Osteoblast (primary cell): ENCODE results near the gene MTR. TPM values are rescaled to one million over a fixed set of nuclear protein-coding genes. Genes with fewer than 3 reads are reported as not detected.

Experiments used
- DNase-seq: peaks from one replicate; pipeline ENCODE4 v3.0.0; 2011; ENCODE audit warnings: low spot score, mixed read lengths; ENCODE audit not compliant: insufficient read length; ENCODE audit errors: missing footprints
- H2AFZ ChIP-seq: 2 replicates; pipeline ENCODE4 v1.6.0; 2011; ENCODE audit warnings: mild to moderate bottlenecking, low read length
- H3K27ac ChIP-seq: 2 replicates; pipeline ENCODE4 v1.5.1; 2011; ENCODE audit warnings: mild to moderate bottlenecking, low read depth, low read length, moderate library complexity
- H3K27me3 ChIP-seq: 2 replicates; pipeline ENCODE4 v1.6.0; 2012; ENCODE audit warnings: mild to moderate bottlenecking, control low read depth, inconsistent platforms, low read length, moderate library complexity; ENCODE audit not compliant: insufficient read depth
- H3K36me3 ChIP-seq: 2 replicates; pipeline ENCODE4 v1.5.1; 2011; ENCODE audit warnings: mild to moderate bottlenecking, low read length, control low read depth, moderate library complexity; ENCODE audit not compliant: insufficient read depth
- H3K4me1 ChIP-seq: 2 replicates; pipeline ENCODE4 v1.5.1; 2011; ENCODE audit warnings: mild to moderate bottlenecking, low read length, control low read depth, moderate library complexity; ENCODE audit not compliant: insufficient read depth
- H3K4me2 ChIP-seq: 2 replicates; pipeline ENCODE4 v1.6.0; 2011; ENCODE audit warnings: mild to moderate bottlenecking, low read length; ENCODE audit not compliant: insufficient read depth
- H3K4me3 ChIP-seq: fragments of 200-600 bp; sonication (generic); 3 replicates; pipeline ENCODE4 v1.5.1; 2012; ENCODE audit warnings: mild to moderate bottlenecking, low read length, inconsistent platforms; ENCODE audit not compliant: insufficient read depth
- H3K79me2 ChIP-seq: 2 replicates; pipeline ENCODE4 v1.6.0; 2012; ENCODE audit warnings: mild to moderate bottlenecking, low read length, control low read depth, inconsistent platforms; ENCODE audit not compliant: insufficient read depth
- H3K9me3 ChIP-seq: 2 replicates; pipeline ENCODE4 v1.5.1; 2011; ENCODE audit warnings: low read depth, low read length, control low read depth
- H4K20me1 ChIP-seq: 2 replicates; pipeline ENCODE4 v1.6.0; 2012; ENCODE audit warnings: mild to moderate bottlenecking, low read length, control low read depth; ENCODE audit not compliant: insufficient read depth
- total RNA-seq: library from RNA; depleted of rRNA; stranded (reverse); fragments of >200 nt; gene quantifications from 2 replicates; pipeline ENCODE4 v1.2.3, GENCODE V29; 2012
- TF ChIP-seq, protein P1 (sequence below): IDR thresholded peaks from 2 replicates; pipeline ENCODE4 v1.5.1; 2011; ENCODE audit warnings: mild to moderate bottlenecking, low read depth, low read length, moderate library complexity; ENCODE audit errors: extremely low read depth

MTR gene
- total RNA-seq, 1 donor = 30.0 TPM

- H3K4me2 ChIP-seq = no peak overlapping the region
- H3K36me3 ChIP-seq = no peaks in the 10 kb centered on the region
- no peaks in the 10 kb centered on the region for H4K20me1 ChIP-seq
- no peaks in the 10 kb centered on the region for H3K9me3 ChIP-seq
- no peaks in the 10 kb centered on the region for H3K27me3 ChIP-seq
- DNase-seq = no peak
- H2AFZ ChIP-seq = no peak overlapping the region
- TF ChIP-seq, protein P1, sequence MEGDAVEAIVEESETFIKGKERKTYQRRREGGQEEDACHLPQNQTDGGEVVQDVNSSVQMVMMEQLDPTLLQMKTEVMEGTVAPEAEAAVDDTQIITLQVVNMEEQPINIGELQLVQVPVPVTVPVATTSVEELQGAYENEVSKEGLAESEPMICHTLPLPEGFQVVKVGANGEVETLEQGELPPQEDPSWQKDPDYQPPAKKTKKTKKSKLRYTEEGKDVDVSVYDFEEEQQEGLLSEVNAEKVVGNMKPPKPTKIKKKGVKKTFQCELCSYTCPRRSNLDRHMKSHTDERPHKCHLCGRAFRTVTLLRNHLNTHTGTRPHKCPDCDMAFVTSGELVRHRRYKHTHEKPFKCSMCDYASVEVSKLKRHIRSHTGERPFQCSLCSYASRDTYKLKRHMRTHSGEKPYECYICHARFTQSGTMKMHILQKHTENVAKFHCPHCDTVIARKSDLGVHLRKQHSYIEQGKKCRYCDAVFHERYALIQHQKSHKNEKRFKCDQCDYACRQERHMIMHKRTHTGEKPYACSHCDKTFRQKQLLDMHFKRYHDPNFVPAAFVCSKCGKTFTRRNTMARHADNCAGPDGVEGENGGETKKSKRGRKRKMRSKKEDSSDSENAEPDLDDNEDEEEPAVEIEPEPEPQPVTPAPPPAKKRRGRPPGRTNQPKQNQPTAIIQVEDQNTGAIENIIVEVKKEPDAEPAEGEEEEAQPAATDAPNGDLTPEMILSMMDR = no peak
- H3K4me1 ChIP-seq = no peaks in the 10 kb centered on the region
- no peak overlapping the region for H3K4me3 ChIP-seq
- H3K79me2 ChIP-seq = no peaks in the 10 kb centered on the region
- no peak overlapping the region for H3K27ac ChIP-seq
These were observed 21.2 kb upstream of the MTR start for GRCh38 chr1:236773919-236774318.

- TF ChIP-seq, protein P1 = peak; percentile 34
- Histone ChIP-seq H3K27ac (no peak overlapping the region), H4K20me1 (no peaks in the 10 kb centered on the region), H3K79me2 (no peaks in the 10 kb centered on the region), H3K4me2 (no peak overlapping the region), H3K27me3 (no peaks in the 10 kb centered on the region), H3K4me1 (no peaks in the 10 kb centered on the region), H3K4me3 (no peak overlapping the region), H3K36me3 (no peaks in the 10 kb centered on the region), H3K9me3 (no peaks in the 10 kb centered on the region), H2AFZ (no peak overlapping the region)
- peak; percentile 87 for DNase-seq
These were observed 20.2 kb upstream of the MTR start for GRCh38 chr1:236774926-236775325.

- Histone ChIP-seq H2AFZ (no peak overlapping the region), H3K4me1 (no peaks in the 10 kb centered on the region), H3K36me3 (no peaks in the 10 kb centered on the region), H3K27ac (no peak overlapping the region), H3K4me2 (no peak overlapping the region), H3K9me3 (no peaks in the 10 kb centered on the region), H3K4me3 (no peak overlapping the region), H3K27me3 (no peaks in the 10 kb centered on the region), H4K20me1 (no peaks in the 10 kb centered on the region), H3K79me2 (no peaks in the 10 kb centered on the region)
- TF ChIP-seq, protein P1 = no peak
- DNase-seq = no peak
These were observed 15.8 kb upstream of the MTR start for GRCh38 chr1:236779312-236779711.

GRCh38 chr1:236785477-236785876 lies 9.6 kb upstream of the MTR start:
- Histone ChIP-seq H3K4me3 (no peak overlapping the region), H2AFZ (no peak overlapping the region), H3K4me1 (no peaks in the 10 kb centered on the region), H3K79me2 (no peaks in the 10 kb centered on the region), H4K20me1 (no peaks in the 10 kb centered on the region), H3K27me3 (no peaks in the 10 kb centered on the region), H3K36me3 (no peaks in the 10 kb centered on the region), H3K9me3 (no peaks in the 10 kb centered on the region), H3K27ac (no peak overlapping the region), H3K4me2 (no peak overlapping the region)
- no peak for DNase-seq
- TF ChIP-seq, protein P1 = no peak
